Testis (tissue), 2 donors: ENCODE results near the gene IFIT1B.

ENCODE experiments used
- CTCF ChIP-seq, 3 experiments: fragments of 450-650 bp in 2 of 3; fragments of 200-600 bp in 1 of 3; sonication (generic) in 1 of 3; IDR thresholded peaks; one replicate each; pipeline ENCODE4 v1.5.1; 2016 to 2019; ENCODE audit warnings: antibody characterized with exemption in 3 of 3, mild to moderate bottlenecking in 2 of 3, moderate library complexity in 1 of 3
- POLR2A ChIP-seq: fragments of 450-650 bp; IDR thresholded peaks from one replicate; pipeline ENCODE4 v1.6.1; 2017; ENCODE audit warnings: antibody characterized with exemption, mild to moderate bottlenecking, moderate library complexity

DNA sequence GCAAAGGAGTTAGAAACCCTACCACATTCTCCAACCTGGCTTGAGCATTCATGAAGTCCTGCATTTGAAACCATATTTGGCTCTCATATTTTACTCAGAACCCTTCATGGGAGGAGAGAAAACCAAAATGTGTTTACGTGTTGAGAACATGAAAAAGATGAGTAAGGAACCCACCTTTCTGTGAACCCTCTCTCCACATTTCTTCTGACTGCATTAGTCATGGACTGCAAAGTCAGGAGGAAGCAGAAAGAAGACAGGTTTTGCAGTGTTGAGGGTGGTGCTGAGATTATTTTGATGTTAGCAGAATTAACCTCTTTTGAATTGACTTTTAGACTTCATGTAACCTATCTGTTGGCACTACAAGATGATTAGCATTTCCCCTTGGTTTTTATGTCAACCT is 4.9 kb downstream of the IFIT1B start:
- TF ChIP-seq CTCF (IDR thresholded peaks at IDR 0.05) (no peak), POLR2A (no peak)
